ENCODE data around the gene FADS2.

The FADS2 gene

GRCh38 chr11:61861634-61862033 lies 33.5 kb downstream of the FADS2 start:
- no peak for ATAC-seq

GRCh38 chr11:61862714-61863547 lies 34.8 kb downstream of the FADS2 start:
- no peak for ATAC-seq
- TF ChIP-seq ZFP3 (CRISPR knock-in tag; IDR thresholded peaks at IDR 0.05) (no peak), TOX (CRISPR knock-in tag; IDR thresholded peaks at IDR 0.05; ENCODE audit: borderline replicate concordance) (no peak), ESRRG (CRISPR knock-in tag; IDR thresholded peaks at IDR 0.05) (no peak), GLIS3 (CRISPR knock-in tag; IDR thresholded peaks at IDR 0.05) (no peak), ZNF70 (CRISPR knock-in tag; IDR thresholded peaks at IDR 0.05) (no peak), CSDC2 (CRISPR knock-in tag; IDR thresholded peaks at IDR 0.05) (no peak), RARB (CRISPR knock-in tag; IDR thresholded peaks at IDR 0.05) (no peak), ZC3H10 (CRISPR knock-in tag; IDR thresholded peaks at IDR 0.05) (no peak), CREB5 (CRISPR knock-in tag; IDR thresholded peaks at IDR 0.05; ENCODE audit: low read depth) (no peak), POU6F1 (CRISPR knock-in tag; IDR thresholded peaks at IDR 0.05; ENCODE audit: borderline replicate concordance, low read depth) (no peak), TCF4 (CRISPR knock-in tag; IDR thresholded peaks at IDR 0.05; ENCODE audit: borderline replicate concordance) (no peak), PATZ1 (CRISPR knock-in tag; IDR thresholded peaks at IDR 0.05; ENCODE audit: borderline replicate concordance) (no peak)

More at GRCh38 chr11:61861634-61862033, 33.5 kb downstream of the FADS2 start:
- TF ChIP-seq RARB (CRISPR knock-in tag; IDR thresholded peaks at IDR 0.05) (no peak), ISL1 (CRISPR knock-in tag; IDR thresholded peaks at IDR 0.05) (no peak), ARNTL (CRISPR knock-in tag; IDR thresholded peaks at IDR 0.05; ENCODE audit: borderline replicate concordance, low read depth) (no peak), TSHZ2 (CRISPR knock-in tag; IDR thresholded peaks at IDR 0.05) (no peak), CSRNP3 (CRISPR knock-in tag; IDR thresholded peaks at IDR 0.05) (no peak), ZNF8 (CRISPR knock-in tag; IDR thresholded peaks at IDR 0.05) (no peak), ZC3H10 (CRISPR knock-in tag; IDR thresholded peaks at IDR 0.05) (no peak), ZFP30 (CRISPR knock-in tag; IDR thresholded peaks at IDR 0.05) (no peak)

GRCh38 chr11:61863548-61864081 lies 35.5 kb downstream of the FADS2 start:
- no peak for TF ChIP-seq ZFP3 (CRISPR knock-in tag; IDR thresholded peaks at IDR 0.05)
- TF ChIP-seq ZNF8 (CRISPR knock-in tag; IDR thresholded peaks at IDR 0.05): no peak
- no peak for TF ChIP-seq PPARA (CRISPR knock-in tag; IDR thresholded peaks at IDR 0.05; ENCODE audit: borderline replicate concordance)
- TF ChIP-seq ISL1 (CRISPR knock-in tag; IDR thresholded peaks at IDR 0.05): no peak
- no peak for TF ChIP-seq POU6F1 (CRISPR knock-in tag; IDR thresholded peaks at IDR 0.05; ENCODE audit: borderline replicate concordance, low read depth)
- no peak for TF ChIP-seq TOX (CRISPR knock-in tag; IDR thresholded peaks at IDR 0.05; ENCODE audit: borderline replicate concordance)
- no peak for ATAC-seq
